HEK293 (cell line): ENCODE measurements around the gene SMIM26.

Experiments
- GLIS1 ChIP-seq: fragments of 450-650 bp; formaldehyde crosslinking; IDR thresholded peaks from 2 replicates; pipeline ENCODE4 v1.5.1; 2016; ENCODE audit warnings: missing biosample characterization, missing genetic modification characterization
- HOXD13 ChIP-seq: sonication (generic); formaldehyde crosslinking; IDR thresholded peaks from 2 replicates; pipeline ENCODE4 v1.8.0; 2022; ENCODE audit warnings: missing genetic modification reagents, borderline replicate concordance
- IKZF3 ChIP-seq: fragments of 450-650 bp; IDR thresholded peaks from 2 replicates; pipeline ENCODE4 v1.5.0; 2018; ENCODE audit warnings: missing biosample characterization, mild to moderate bottlenecking, missing genetic modification characterization, moderate library complexity
- KLF1 ChIP-seq: fragments of 450-650 bp; formaldehyde crosslinking; IDR thresholded peaks from 2 replicates; pipeline ENCODE4 v1.5.1; 2016; ENCODE audit warnings: missing biosample characterization, missing genetic modification characterization
- SETDB1 ChIP-seq: IDR thresholded peaks from one replicate; pipeline ENCODE4 v1.6.1; 2017; ENCODE audit warnings: mild to moderate bottlenecking, low read length, moderate library complexity, mixed read lengths; ENCODE audit not compliant: insufficient read length
- WT1 ChIP-seq: fragments of 450-650 bp; formaldehyde crosslinking; IDR thresholded peaks from 2 replicates; pipeline ENCODE4 v1.5.1; 2016; ENCODE audit warnings: missing biosample characterization, missing genetic modification characterization
- ZBTB21 ChIP-seq: fragments of 450-650 bp; formaldehyde crosslinking; IDR thresholded peaks from 2 replicates; pipeline ENCODE4 v1.5.1; 2017; ENCODE audit warnings: missing biosample characterization, missing genetic modification characterization
- ZBTB8A ChIP-seq: fragments of 450-650 bp; formaldehyde crosslinking; IDR thresholded peaks from 2 replicates; pipeline ENCODE4 v1.5.1; 2016; ENCODE audit warnings: missing biosample characterization, missing genetic modification characterization
- ZFHX2 ChIP-seq: fragments of 450-650 bp; formaldehyde crosslinking; conservative IDR thresholded peaks from 2 replicates; pipeline ENCODE4 v1.5.1; 2016; ENCODE audit warnings: missing biosample characterization, missing genetic modification characterization
- ZIC2 ChIP-seq: fragments of 450-650 bp; formaldehyde crosslinking; IDR thresholded peaks from 2 replicates; pipeline ENCODE4 v1.5.1; 2016; ENCODE audit warnings: missing biosample characterization, missing genetic modification characterization
- ZNF112 ChIP-seq: fragments of 450-650 bp; formaldehyde crosslinking; IDR thresholded peaks from 2 replicates; pipeline ENCODE4 v1.5.0; 2017; ENCODE audit warnings: missing biosample characterization, missing genetic modification characterization
- ZNF133 ChIP-seq: fragments of 450-650 bp; formaldehyde crosslinking; IDR thresholded peaks from 2 replicates; pipeline ENCODE4 v1.5.1; 2016; ENCODE audit warnings: missing biosample characterization, missing genetic modification characterization
- ZNF2 ChIP-seq: fragments of 450-650 bp; formaldehyde crosslinking; IDR thresholded peaks from 2 replicates; pipeline ENCODE4 v1.5.1; 2016; ENCODE audit warnings: missing biosample characterization, missing genetic modification characterization
- ZNF202 ChIP-seq: fragments of 450-650 bp; formaldehyde crosslinking; IDR thresholded peaks from 2 replicates; pipeline ENCODE4 v1.5.1; 2016; ENCODE audit warnings: missing biosample characterization, missing genetic modification characterization, borderline replicate concordance
- ZNF223 ChIP-seq: fragments of 450-650 bp; formaldehyde crosslinking; IDR thresholded peaks from 2 replicates; pipeline ENCODE4 v1.5.1; 2016; ENCODE audit warnings: missing biosample characterization, missing genetic modification characterization
- ZNF23 ChIP-seq: fragments of 450-650 bp; formaldehyde crosslinking; IDR thresholded peaks from 2 replicates; pipeline ENCODE4 v1.5.1; 2016; ENCODE audit warnings: missing biosample characterization, missing genetic modification characterization, borderline replicate concordance
- ZNF24 ChIP-seq: fragments of 450-650 bp; formaldehyde crosslinking; IDR thresholded peaks from 2 replicates; pipeline ENCODE4 v1.5.1; 2016; ENCODE audit warnings: missing biosample characterization, missing genetic modification characterization
- ZNF292 ChIP-seq: fragments of 450-650 bp; formaldehyde crosslinking; IDR thresholded peaks from 2 replicates; pipeline ENCODE4 v1.5.1; 2016; ENCODE audit warnings: low read depth, missing biosample characterization, missing genetic modification characterization, borderline replicate concordance
- ZNF350 ChIP-seq: fragments of 450-650 bp; formaldehyde crosslinking; IDR thresholded peaks from 2 replicates; pipeline ENCODE4 v1.5.0; 2017; ENCODE audit warnings: missing biosample characterization, mild to moderate bottlenecking, missing genetic modification characterization
- ZNF529 ChIP-seq: fragments of 450-650 bp; formaldehyde crosslinking; IDR thresholded peaks from 2 replicates; pipeline ENCODE4 v1.5.1; 2017; ENCODE audit warnings: missing genetic modification characterization, missing biosample characterization; ENCODE audit not compliant: insufficient replicate concordance
- ZNF549 ChIP-seq: fragments of 450-650 bp; IDR thresholded peaks from 2 replicates; pipeline ENCODE4 v1.5.1; 2018; ENCODE audit warnings: missing biosample characterization, missing genetic modification characterization, mild to moderate bottlenecking, inconsistent platforms, moderate library complexity
- ZNF626 ChIP-seq: fragments of 450-650 bp; sonication (Bioruptor Pico); formaldehyde crosslinking; IDR thresholded peaks from 2 replicates; pipeline ENCODE4 v1.5.1; 2018; ENCODE audit warnings: missing biosample characterization, missing genetic modification characterization, inconsistent platforms
- ZNF776 ChIP-seq: fragments of 450-650 bp; formaldehyde crosslinking; IDR thresholded peaks from 2 replicates; pipeline ENCODE4 v1.5.0; 2017; ENCODE audit warnings: missing biosample characterization, missing genetic modification characterization, borderline replicate concordance
- ZNF791 ChIP-seq: fragments of 450-650 bp; formaldehyde crosslinking; IDR thresholded peaks from 2 replicates; pipeline ENCODE4 v1.5.1; 2016; ENCODE audit warnings: missing biosample characterization, missing genetic modification characterization
- TF ChIP-seq, protein P1 (sequence below): fragments of 450-650 bp; formaldehyde crosslinking; IDR thresholded peaks from 2 replicates; pipeline ENCODE4 v1.5.1; 2016; ENCODE audit warnings: missing biosample characterization, missing genetic modification characterization, low read depth
- TF ChIP-seq, protein P2 (sequence below): fragments of 450-650 bp; formaldehyde crosslinking; IDR thresholded peaks from 2 replicates; pipeline ENCODE4 v1.5.1; 2016; ENCODE audit warnings: missing biosample characterization, missing genetic modification characterization
- TF ChIP-seq, protein P3 (sequence below): fragments of 450-650 bp; formaldehyde crosslinking; IDR thresholded peaks from 2 replicates; pipeline ENCODE4 v1.5.1; 2016; ENCODE audit warnings: missing biosample characterization, missing genetic modification characterization
- TF ChIP-seq, protein P4 (sequence below): fragments of 450-650 bp; formaldehyde crosslinking; IDR thresholded peaks from 2 replicates; pipeline ENCODE4 v1.5.1; 2016; ENCODE audit warnings: missing biosample characterization, missing genetic modification characterization
- TF ChIP-seq, protein P5 (sequence below): fragments of 450-650 bp; formaldehyde crosslinking; IDR thresholded peaks from 2 replicates; pipeline ENCODE4 v1.5.1; 2017; ENCODE audit warnings: missing biosample characterization, missing genetic modification characterization

The SMIM26 gene

DNA sequence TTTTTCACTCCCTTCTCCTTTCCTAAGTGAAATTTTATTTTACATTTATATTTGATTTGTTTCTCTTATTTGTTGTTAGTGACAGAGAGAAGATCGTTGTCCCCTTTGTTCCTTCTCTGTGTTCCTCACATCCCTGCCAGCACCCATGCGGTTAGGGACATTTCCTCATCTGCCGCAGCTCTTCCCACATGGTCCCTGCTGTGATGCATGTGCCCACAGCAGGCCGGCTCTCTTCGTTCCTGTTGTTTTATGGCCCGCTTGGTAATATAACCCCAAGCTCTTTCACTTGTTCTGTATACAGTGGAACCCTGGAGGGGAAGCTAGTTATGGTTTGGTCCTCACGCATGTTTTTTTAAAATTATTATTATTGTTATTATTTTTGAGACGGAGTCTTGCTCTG lies 44.3 kb downstream of the SMIM26 start (continued):
- TF ChIP-seq, protein P1, sequence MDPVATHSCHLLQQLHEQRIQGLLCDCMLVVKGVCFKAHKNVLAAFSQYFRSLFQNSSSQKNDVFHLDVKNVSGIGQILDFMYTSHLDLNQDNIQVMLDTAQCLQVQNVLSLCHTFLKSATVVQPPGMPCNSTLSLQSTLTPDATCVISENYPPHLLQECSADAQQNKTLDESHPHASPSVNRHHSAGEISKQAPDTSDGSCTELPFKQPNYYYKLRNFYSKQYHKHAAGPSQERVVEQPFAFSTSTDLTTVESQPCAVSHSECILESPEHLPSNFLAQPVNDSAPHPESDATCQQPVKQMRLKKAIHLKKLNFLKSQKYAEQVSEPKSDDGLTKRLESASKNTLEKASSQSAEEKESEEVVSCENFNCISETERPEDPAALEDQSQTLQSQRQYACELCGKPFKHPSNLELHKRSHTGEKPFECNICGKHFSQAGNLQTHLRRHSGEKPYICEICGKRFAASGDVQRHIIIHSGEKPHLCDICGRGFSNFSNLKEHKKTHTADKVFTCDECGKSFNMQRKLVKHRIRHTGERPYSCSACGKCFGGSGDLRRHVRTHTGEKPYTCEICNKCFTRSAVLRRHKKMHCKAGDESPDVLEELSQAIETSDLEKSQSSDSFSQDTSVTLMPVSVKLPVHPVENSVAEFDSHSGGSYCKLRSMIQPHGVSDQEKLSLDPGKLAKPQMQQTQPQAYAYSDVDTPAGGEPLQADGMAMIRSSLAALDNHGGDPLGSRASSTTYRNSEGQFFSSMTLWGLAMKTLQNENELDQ (tag by site-specific recombination) = no peak
- TF ChIP-seq ZNF549 (tag by site-specific recombination) (no peak), ZNF350 (tag by site-specific recombination) (no peak), ZNF112 (no peak), HOXD13 (no peak), ZNF776 (tag by site-specific recombination) (no peak), SETDB1 (no peak), ZNF626 (no peak), ZNF133 (tag by site-specific recombination) (no peak), IKZF3 (tag by site-specific recombination) (peak; percentile 98), KLF1 (tag by site-specific recombination) (no peak), GLIS1 (tag by site-specific recombination) (no peak), ZNF529 (tag by site-specific recombination) (no peak), ZBTB21 (tag by site-specific recombination) (no peak), ZNF791 (tag by site-specific recombination) (no peak), ZNF23 (tag by site-specific recombination) (no peak), ZFHX2 (tag by site-specific recombination) (peak; percentile 53), ZNF202 (tag by site-specific recombination) (no peak), ZNF292 (no peak), ZNF2 (tag by site-specific recombination) (no peak), ZNF24 (peak; percentile 91), ZNF223 (no peak), ZIC2 (peak; percentile 100), WT1 (tag by site-specific recombination) (no peak), ZBTB8A (tag by site-specific recombination) (peak; percentile 74)
- TF ChIP-seq, protein P2, sequence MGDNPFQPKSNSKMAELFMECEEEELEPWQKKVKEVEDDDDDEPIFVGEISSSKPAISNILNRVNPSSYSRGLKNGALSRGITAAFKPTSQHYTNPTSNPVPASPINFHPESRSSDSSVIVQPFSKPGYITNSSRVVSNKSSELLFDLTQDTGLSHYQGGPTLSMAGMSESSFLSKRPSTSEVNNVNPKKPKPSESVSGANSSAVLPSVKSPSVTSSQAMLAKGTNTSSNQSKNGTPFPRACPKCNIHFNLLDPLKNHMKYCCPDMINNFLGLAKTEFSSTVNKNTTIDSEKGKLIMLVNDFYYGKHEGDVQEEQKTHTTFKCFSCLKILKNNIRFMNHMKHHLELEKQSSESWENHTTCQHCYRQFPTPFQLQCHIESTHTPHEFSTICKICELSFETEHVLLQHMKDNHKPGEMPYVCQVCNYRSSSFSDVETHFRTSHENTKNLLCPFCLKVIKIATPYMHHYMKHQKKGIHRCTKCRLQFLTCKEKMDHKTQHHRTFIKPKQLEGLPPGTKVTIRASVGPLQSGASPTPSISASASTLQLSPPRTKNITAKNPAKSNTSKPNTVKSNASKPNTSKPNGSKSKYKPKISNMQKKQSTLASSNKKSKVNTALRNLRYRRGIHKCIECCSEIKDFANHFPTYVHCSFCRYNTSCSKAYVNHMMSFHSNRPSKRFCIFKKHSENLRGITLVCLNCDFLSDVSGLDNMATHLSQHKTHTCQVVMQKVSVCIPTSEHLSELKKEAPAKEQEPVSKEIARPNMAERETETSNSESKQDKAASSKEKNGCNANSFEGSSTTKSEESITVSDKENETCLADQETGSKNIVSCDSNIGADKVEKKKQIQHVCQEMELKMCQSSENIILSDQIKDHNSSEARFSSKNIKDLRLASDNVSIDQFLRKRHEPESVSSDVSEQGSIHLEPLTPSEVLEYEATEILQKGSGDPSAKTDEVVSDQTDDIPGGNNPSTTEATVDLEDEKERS (tag by site-specific recombination) = no peak
- TF ChIP-seq, protein P3, sequence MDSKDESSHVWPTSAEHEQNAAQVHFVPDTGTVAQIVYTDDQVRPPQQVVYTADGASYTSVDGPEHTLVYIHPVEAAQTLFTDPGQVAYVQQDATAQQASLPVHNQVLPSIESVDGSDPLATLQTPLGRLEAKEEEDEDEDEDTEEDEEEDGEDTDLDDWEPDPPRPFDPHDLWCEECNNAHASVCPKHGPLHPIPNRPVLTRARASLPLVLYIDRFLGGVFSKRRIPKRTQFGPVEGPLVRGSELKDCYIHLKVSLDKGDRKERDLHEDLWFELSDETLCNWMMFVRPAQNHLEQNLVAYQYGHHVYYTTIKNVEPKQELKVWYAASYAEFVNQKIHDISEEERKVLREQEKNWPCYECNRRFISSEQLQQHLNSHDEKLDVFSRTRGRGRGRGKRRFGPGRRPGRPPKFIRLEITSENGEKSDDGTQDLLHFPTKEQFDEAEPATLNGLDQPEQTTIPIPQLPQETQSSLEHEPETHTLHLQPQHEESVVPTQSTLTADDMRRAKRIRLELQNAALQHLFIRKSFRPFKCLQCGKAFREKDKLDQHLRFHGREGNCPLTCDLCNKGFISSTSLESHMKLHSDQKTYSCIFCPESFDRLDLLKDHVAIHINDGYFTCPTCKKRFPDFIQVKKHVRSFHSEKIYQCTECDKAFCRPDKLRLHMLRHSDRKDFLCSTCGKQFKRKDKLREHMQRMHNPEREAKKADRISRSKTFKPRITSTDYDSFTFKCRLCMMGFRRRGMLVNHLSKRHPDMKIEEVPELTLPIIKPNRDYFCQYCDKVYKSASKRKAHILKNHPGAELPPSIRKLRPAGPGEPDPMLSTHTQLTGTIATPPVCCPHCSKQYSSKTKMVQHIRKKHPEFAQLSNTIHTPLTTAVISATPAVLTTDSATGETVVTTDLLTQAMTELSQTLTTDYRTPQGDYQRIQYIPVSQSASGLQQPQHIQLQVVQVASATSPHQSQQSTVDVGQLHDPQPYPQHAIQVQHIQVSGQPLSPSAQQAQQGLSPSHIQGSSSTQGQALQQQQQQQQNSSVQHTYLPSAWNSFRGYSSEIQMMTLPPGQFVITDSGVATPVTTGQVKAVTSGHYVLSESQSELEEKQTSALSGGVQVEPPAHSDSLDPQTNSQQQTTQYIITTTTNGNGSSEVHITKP = no peak
- TF ChIP-seq, protein P4, sequence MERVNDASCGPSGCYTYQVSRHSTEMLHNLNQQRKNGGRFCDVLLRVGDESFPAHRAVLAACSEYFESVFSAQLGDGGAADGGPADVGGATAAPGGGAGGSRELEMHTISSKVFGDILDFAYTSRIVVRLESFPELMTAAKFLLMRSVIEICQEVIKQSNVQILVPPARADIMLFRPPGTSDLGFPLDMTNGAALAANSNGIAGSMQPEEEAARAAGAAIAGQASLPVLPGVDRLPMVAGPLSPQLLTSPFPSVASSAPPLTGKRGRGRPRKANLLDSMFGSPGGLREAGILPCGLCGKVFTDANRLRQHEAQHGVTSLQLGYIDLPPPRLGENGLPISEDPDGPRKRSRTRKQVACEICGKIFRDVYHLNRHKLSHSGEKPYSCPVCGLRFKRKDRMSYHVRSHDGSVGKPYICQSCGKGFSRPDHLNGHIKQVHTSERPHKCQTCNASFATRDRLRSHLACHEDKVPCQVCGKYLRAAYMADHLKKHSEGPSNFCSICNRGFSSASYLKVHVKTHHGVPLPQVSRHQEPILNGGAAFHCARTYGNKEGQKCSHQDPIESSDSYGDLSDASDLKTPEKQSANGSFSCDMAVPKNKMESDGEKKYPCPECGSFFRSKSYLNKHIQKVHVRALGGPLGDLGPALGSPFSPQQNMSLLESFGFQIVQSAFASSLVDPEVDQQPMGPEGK (tag by site-specific recombination) = no peak
- TF ChIP-seq, protein P5, sequence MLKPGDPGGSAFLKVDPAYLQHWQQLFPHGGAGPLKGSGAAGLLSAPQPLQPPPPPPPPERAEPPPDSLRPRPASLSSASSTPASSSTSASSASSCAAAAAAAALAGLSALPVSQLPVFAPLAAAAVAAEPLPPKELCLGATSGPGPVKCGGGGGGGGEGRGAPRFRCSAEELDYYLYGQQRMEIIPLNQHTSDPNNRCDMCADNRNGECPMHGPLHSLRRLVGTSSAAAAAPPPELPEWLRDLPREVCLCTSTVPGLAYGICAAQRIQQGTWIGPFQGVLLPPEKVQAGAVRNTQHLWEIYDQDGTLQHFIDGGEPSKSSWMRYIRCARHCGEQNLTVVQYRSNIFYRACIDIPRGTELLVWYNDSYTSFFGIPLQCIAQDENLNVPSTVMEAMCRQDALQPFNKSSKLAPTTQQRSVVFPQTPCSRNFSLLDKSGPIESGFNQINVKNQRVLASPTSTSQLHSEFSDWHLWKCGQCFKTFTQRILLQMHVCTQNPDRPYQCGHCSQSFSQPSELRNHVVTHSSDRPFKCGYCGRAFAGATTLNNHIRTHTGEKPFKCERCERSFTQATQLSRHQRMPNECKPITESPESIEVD (tag by site-specific recombination) = peak; percentile 52
